GM23338 (cell line): ENCODE measurements around the gene WNT8B. TPM values are rescaled to one million over a fixed set of nuclear protein-coding genes. Genes with fewer than 3 reads are reported as not detected.
A peak's percentile ranks its signal among the peaks of the same experiment; 100 is the strongest.

ENCODE experiments used
- ATAC-seq: fragments of 200-7000 bp; cut with Tn5 transposase; 3 replicates; pipeline ENCODE4 v1.9.1; 2020
- DNase-seq: peaks from one replicate; pipeline ENCODE4 v3.0.0-alpha.2; 2015; ENCODE audit warnings: low spot score
- H2AFZ ChIP-seq: fragments of 200-600 bp; sonication (generic); 2 replicates; pipeline ENCODE4 v1.8.0; 2016; ENCODE audit warnings: antibody characterized with exemption, mild to moderate bottlenecking, moderate library complexity
- H3F3A ChIP-seq: fragments of 200-600 bp; sonication (generic); replicated peaks from 2 replicates; pipeline ENCODE4 v1.8.0; 2017; ENCODE audit warnings: antibody characterized with exemption, mixed run types, low read depth
- H3K27ac ChIP-seq: fragments of 200-600 bp; sonication (generic); 2 replicates; pipeline ENCODE4 v1.6.1; 2016; ENCODE audit warnings: low read depth
- H3K27me3 ChIP-seq: fragments of 200-600 bp; sonication (generic); 2 replicates; pipeline ENCODE4 v1.8.0; 2016; ENCODE audit warnings: mild to moderate bottlenecking, mixed run types, moderate library complexity; ENCODE audit not compliant: insufficient read depth
- H3K36me3 ChIP-seq: fragments of 200-600 bp; sonication (generic); 2 replicates; pipeline ENCODE4 v1.8.0; 2016; ENCODE audit warnings: mild to moderate bottlenecking; ENCODE audit not compliant: insufficient read depth
- H3K4me1 ChIP-seq: fragments of 200-600 bp; sonication (generic); 2 replicates; pipeline ENCODE4 v1.8.0; 2016; ENCODE audit warnings: mild to moderate bottlenecking, moderate library complexity; ENCODE audit not compliant: insufficient read depth
- H3K4me2 ChIP-seq: fragments of 200-600 bp; sonication (generic); 2 replicates; pipeline ENCODE4 v1.7.1; 2017; ENCODE audit warnings: mixed run types
- H3K4me3 ChIP-seq: fragments of 200-600 bp; sonication (generic); 2 replicates; pipeline ENCODE4 v1.6.1; 2016; ENCODE audit warnings: mixed run types
- H3K79me2 ChIP-seq: fragments of 200-600 bp; sonication (generic); replicated peaks from 2 replicates; pipeline ENCODE4 v1.8.0; 2017; ENCODE audit warnings: mild to moderate bottlenecking; ENCODE audit not compliant: insufficient read depth
- H3K9me2 ChIP-seq: fragments of 200-600 bp; sonication (generic); 2 replicates; pipeline ENCODE4 v1.8.0; 2017; ENCODE audit not compliant: insufficient read depth
- H4K20me1 ChIP-seq: fragments of 200-600 bp; sonication (generic); replicated peaks from 2 replicates; pipeline ENCODE4 v1.8.0; 2017; ENCODE audit warnings: mild to moderate bottlenecking; ENCODE audit not compliant: insufficient read depth
- H3K27ac Mint-ChIP-seq: 2 replicates; pipeline ENCODE4 v1.8.0; 2020; ENCODE audit warnings: inconsistent platforms, mild to moderate bottlenecking, moderate library complexity, mixed read lengths
- H3K27me3 Mint-ChIP-seq: 3 replicates; pipeline ENCODE4 v1.8.0; 2022; ENCODE audit warnings: low read depth, mild to moderate bottlenecking, moderate library complexity, mixed read lengths, inconsistent platforms; ENCODE audit not compliant: insufficient read depth, poor library complexity
- H3K36me3 Mint-ChIP-seq: 3 replicates; pipeline ENCODE4 v1.8.0; 2021; ENCODE audit warnings: low read depth, mild to moderate bottlenecking, inconsistent platforms, moderate library complexity, mixed read lengths
- H3K4me1 Mint-ChIP-seq: 3 replicates; pipeline ENCODE4 v1.8.0; 2020; ENCODE audit warnings: mild to moderate bottlenecking, inconsistent platforms, mixed read lengths
- H3K4me3 Mint-ChIP-seq: 3 replicates; pipeline ENCODE4 v1.8.0; 2021; ENCODE audit warnings: moderate library complexity, mild to moderate bottlenecking, inconsistent platforms, mixed read lengths
- H3K9me3 Mint-ChIP-seq: 3 replicates; pipeline ENCODE4 v1.8.0; 2020; ENCODE audit warnings: moderate library complexity, mild to moderate bottlenecking, inconsistent platforms, mixed read lengths
- CREB1 ChIP-seq: fragments of 250-450 bp; sonication (Bioruptor Pico); IDR thresholded peaks from 2 replicates; pipeline ENCODE4 v1.5.0; 2020; ENCODE audit warnings: low read depth, mild to moderate bottlenecking, moderate library complexity
- CTCF ChIP-seq, 2 experiments: fragments of 200-600 bp in 1 of 2; sonication (generic) in 1 of 2; conservative IDR thresholded peaks; 2 replicates each; pipeline versions ENCODE4 v1.5.1 to v1.6.1; 2016 to 2017; ENCODE audit warnings: antibody characterized with exemption in 2 of 2, low read depth in 2 of 2, mild to moderate bottlenecking in 2 of 2, moderate library complexity in 1 of 2
- ETS1 ChIP-seq: IDR thresholded peaks from 2 replicates; pipeline ENCODE4 v1.6.1; 2016; ENCODE audit warnings: antibody characterized with exemption
- EZH2 ChIP-seq: fragments of 200-600 bp; sonication (generic); IDR thresholded peaks from one replicate; pipeline ENCODE4 v1.8.0; 2017; ENCODE audit warnings: antibody characterized with exemption, mild to moderate bottlenecking, low read depth; ENCODE audit not compliant: unreplicated experiment
- EZH2phosphoT487 ChIP-seq: fragments of 200-600 bp; sonication (generic); IDR thresholded peaks from one replicate; pipeline ENCODE4 v1.8.1; 2018; ENCODE audit warnings: antibody characterized with exemption; ENCODE audit not compliant: unreplicated experiment
- JUNB ChIP-seq: IDR thresholded peaks from one replicate; pipeline ENCODE4 v1.6.1; 2016; ENCODE audit warnings: antibody characterized with exemption; ENCODE audit not compliant: unreplicated experiment
- NANOG ChIP-seq: IDR thresholded peaks from 2 replicates; pipeline ENCODE4 v1.6.1; 2016; ENCODE audit warnings: antibody characterized with exemption, borderline replicate concordance
- POLR2AphosphoS5 ChIP-seq: IDR thresholded peaks from 2 replicates; pipeline ENCODE4 v1.6.1; 2016; ENCODE audit warnings: antibody characterized with exemption, low read depth
- STAT1 ChIP-seq: IDR thresholded peaks from one replicate; pipeline ENCODE4 v1.6.1; 2016; ENCODE audit warnings: antibody characterized with exemption; ENCODE audit not compliant: unreplicated experiment
- ZNF114 ChIP-seq: fragments of 250-450 bp; sonication (Bioruptor Pico); IDR thresholded peaks from 2 replicates; pipeline ENCODE4 v1.5.0; 2020; ENCODE audit warnings: mild to moderate bottlenecking, moderate library complexity
- ZNF331 ChIP-seq: fragments of 250-450 bp; sonication (Bioruptor Pico); IDR thresholded peaks from 2 replicates; pipeline ENCODE4 v1.5.0; 2020; ENCODE audit warnings: low read depth, mild to moderate bottlenecking, moderate library complexity
- ZNF462 ChIP-seq: fragments of 250-450 bp; sonication (Bioruptor Pico); IDR thresholded peaks from 2 replicates; pipeline ENCODE4 v1.5.0; 2020; ENCODE audit warnings: mild to moderate bottlenecking, moderate library complexity
- polyA plus RNA-seq: library from polyadenylated mRNA; unstranded; fragments of >200 nt; fragmentation: Nextera tagmentation; extraction: Ambion mirVana; gene quantifications from 2 replicates; pipeline ENCODE4 v1.2.1, GENCODE V29; 2016
- total RNA-seq: library from RNA; depleted of rRNA; stranded (reverse); fragments of >200 nt; shearing (Covaris generic); gene quantifications from 2 replicates; pipeline ENCODE4 v1.2.3, GENCODE V29; 2014
- TF ChIP-seq, protein P1 (sequence below): IDR thresholded peaks from one replicate; pipeline ENCODE4 v1.6.1; 2018; ENCODE audit warnings: antibody characterized with exemption; ENCODE audit not compliant: unreplicated experiment

The WNT8B gene
- total and polyA plus RNA-seq, 2 experiments from 2014 or later: 0.74 to 1.3 TPM

DNA sequence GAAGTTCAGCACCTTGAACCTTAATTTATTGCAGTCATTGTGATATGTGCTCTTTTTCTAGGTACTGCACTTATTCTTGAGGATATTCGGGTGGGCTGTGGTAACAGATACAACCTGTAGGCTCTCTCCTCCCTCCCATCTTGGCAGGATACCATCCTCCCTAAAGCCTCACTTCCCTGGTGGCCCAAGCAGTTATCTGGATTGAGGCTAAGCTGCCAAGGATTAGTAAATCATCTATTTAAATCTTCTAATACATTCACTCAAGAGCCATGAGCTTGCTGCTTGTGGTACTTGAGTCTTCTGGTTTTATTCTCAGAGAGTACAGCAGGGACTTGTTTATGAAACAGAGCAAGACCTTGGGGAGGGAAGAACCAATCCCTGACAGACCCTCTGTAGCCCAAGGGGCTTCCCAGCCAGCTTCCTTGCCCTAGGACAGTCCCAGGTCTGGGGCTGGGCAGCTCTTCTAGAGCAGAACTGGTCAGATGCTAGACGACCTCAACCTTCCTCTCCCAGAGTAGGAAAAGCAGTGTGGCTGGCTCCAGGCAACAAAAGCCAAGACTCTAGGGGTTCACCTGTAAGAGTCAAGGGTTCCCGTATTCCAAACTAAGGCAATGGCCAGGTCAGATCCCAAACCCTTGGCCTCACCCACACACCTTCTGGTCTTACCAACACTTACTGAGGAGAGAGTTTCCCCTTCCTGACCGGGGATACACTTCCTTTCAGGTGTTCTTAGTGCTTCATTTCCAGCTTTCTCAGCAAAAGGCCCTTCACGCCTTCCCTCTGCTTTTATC is 21.3 kb downstream of the WNT8B start:
- no peak overlapping the region for H3K27ac ChIP-seq
- Mint-ChIP-seq H3K36me3 (peaks cover 10% of the 10 kb centered on the region), H3K27me3 (peaks cover 97% of the 10 kb centered on the region), H3K27ac (no peak overlapping the region), H3K4me3 (no peak overlapping the region; the same call in 2 of the 3 replicates), H3K9me3 (no peaks in the 10 kb centered on the region; the same call in 2 of the 3 replicates), H3K4me1 (peaks cover 42% of the 10 kb centered on the region)
- H3K4me2 ChIP-seq: peak overlapping the region; percentile 73; the same call in 1 of the 2 replicates
- H3K4me3 ChIP-seq: peak overlapping the region; percentile 48
- H2AFZ ChIP-seq: no peak overlapping the region
- no peaks in the 10 kb centered on the region for H3K9me2 ChIP-seq
- H3K4me1 ChIP-seq: peaks cover 40% of the 10 kb centered on the region
- peaks cover 92% of the 10 kb centered on the region for H3K27me3 ChIP-seq
- H4K20me1 ChIP-seq: 0 out of 2 replicates have a peak, but pooled peaks cover 8% of the 10 kb centered on the region
- DNase-seq: no peak
- TF ChIP-seq NANOG: no peak
- no peak for TF ChIP-seq CTCF (conservative IDR thresholded peaks at IDR 0.05; ENCODE audit: low read depth in 2 of 2)
- TF ChIP-seq ZNF331 (CRISPR knock-in tag): no peak
- no peak for TF ChIP-seq POLR2AphosphoS5
- no peak for TF ChIP-seq ZNF462 (CRISPR knock-in tag)
- TF ChIP-seq JUNB: no peak
- no peak for TF ChIP-seq ZNF114 (CRISPR knock-in tag)
- TF ChIP-seq ETS1: no peak
- no peak for TF ChIP-seq CREB1
- no peak for TF ChIP-seq EZH2phosphoT487
- no peak for TF ChIP-seq EZH2
- no peak for TF ChIP-seq STAT1
- TF ChIP-seq, protein P1, sequence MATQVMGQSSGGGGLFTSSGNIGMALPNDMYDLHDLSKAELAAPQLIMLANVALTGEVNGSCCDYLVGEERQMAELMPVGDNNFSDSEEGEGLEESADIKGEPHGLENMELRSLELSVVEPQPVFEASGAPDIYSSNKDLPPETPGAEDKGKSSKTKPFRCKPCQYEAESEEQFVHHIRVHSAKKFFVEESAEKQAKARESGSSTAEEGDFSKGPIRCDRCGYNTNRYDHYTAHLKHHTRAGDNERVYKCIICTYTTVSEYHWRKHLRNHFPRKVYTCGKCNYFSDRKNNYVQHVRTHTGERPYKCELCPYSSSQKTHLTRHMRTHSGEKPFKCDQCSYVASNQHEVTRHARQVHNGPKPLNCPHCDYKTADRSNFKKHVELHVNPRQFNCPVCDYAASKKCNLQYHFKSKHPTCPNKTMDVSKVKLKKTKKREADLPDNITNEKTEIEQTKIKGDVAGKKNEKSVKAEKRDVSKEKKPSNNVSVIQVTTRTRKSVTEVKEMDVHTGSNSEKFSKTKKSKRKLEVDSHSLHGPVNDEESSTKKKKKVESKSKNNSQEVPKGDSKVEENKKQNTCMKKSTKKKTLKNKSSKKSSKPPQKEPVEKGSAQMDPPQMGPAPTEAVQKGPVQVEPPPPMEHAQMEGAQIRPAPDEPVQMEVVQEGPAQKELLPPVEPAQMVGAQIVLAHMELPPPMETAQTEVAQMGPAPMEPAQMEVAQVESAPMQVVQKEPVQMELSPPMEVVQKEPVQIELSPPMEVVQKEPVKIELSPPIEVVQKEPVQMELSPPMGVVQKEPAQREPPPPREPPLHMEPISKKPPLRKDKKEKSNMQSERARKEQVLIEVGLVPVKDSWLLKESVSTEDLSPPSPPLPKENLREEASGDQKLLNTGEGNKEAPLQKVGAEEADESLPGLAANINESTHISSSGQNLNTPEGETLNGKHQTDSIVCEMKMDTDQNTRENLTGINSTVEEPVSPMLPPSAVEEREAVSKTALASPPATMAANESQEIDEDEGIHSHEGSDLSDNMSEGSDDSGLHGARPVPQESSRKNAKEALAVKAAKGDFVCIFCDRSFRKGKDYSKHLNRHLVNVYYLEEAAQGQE: no peak
- H3K36me3 ChIP-seq: peaks cover 3% of the 10 kb centered on the region; the same call in 1 of the 2 replicates
- no peaks in the 10 kb centered on the region for H3K79me2 ChIP-seq
- no peak for ATAC-seq
- H3F3A ChIP-seq: peaks cover 7% of the 10 kb centered on the region
